ENCODE measurements around the gene CERCAM.

DNA sequence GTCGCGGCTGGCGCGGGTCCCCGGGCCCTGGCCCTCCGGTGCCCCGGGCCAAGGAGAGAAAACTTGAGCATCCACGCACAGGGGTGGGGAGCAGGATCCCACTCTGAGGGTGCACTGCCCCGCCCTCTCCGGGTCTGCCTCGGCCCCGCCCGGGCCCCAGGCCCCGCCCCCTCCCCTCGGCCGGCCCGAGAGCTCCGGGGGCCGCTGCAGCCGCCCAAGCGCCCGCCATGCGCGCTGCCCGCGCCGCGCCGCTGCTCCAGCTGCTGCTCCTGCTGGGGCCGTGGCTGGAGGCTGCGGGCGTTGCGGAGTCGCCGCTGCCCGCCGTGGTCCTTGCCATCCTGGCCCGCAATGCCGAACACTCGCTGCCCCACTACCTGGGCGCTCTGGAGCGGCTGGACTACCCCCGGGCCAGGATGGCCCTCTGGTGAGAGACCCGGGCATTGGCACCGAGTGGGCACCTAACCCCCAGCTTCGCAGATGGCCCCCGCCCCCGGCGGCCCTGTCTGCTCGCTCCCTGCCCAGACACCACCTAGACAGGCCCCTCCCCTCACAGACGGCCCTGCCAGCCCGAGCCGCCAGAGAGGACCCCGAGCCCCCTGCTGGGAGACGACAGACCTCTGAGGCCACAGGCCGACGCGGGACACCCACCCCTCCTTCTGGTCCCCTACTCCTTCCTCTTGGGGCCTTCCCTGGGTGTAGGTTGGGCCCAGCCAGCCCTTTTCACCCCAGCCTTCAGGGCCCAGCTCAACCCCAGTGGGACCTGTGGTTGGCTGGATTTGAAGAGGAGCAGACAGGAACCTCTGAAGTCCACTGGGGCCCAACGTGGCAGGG is at the start of gene CERCAM:
- TF ChIP-seq, protein P1, sequence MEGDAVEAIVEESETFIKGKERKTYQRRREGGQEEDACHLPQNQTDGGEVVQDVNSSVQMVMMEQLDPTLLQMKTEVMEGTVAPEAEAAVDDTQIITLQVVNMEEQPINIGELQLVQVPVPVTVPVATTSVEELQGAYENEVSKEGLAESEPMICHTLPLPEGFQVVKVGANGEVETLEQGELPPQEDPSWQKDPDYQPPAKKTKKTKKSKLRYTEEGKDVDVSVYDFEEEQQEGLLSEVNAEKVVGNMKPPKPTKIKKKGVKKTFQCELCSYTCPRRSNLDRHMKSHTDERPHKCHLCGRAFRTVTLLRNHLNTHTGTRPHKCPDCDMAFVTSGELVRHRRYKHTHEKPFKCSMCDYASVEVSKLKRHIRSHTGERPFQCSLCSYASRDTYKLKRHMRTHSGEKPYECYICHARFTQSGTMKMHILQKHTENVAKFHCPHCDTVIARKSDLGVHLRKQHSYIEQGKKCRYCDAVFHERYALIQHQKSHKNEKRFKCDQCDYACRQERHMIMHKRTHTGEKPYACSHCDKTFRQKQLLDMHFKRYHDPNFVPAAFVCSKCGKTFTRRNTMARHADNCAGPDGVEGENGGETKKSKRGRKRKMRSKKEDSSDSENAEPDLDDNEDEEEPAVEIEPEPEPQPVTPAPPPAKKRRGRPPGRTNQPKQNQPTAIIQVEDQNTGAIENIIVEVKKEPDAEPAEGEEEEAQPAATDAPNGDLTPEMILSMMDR (IDR thresholded peaks at IDR 0.05), result no peak
- TF ChIP-seq POLR2A (IDR thresholded peaks at IDR 0.05), result no peak

All from esophagus squamous epithelium (tissue), 4 donors.